Measurements from ENCODE around the gene ASXL1.

DNA sequence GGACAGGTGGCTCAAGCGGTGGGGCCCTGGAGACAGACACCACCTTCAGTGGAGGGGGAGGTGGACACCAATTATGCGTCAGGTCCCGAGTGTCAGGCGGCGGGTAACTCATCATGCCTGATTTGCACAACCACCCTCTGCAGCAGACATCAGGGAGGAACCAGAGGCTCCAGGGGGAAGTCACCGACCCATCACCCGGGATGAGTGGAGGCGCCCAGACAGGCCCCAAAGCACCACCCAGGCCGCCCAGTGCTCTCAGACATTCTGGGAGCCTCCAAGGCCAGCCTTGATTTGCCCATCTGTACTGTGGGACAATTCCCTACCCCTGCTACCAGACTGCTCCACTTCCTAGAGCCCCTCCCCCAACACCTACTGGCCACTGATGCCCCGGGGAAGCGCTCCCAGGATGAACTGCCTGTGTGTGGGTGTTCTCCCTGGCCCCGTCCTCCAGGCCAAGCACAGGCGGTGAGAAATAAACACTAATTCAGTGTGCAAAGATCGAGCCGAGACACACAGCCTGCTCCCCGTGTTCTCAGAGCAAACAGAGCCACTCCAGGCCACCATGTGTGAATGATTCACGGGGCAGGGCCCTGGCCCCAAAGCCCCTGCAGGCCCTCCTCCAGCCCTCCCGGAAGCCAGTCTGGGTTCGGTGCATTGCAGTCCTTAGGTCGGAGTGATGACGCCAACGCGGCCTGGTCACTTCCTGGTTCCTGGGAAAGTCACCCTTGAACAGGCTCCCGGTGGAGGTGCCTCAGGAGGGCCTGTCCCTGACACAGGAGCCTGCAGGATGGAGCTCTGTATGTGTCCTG lies 107.2 kb downstream of the ASXL1 start:
- TF ChIP-seq TAF1 (IDR thresholded peaks at IDR 0.05; ENCODE audit: borderline replicate concordance, low read depth, low read length), result no peak
- TF ChIP-seq POLR2A (IDR thresholded peaks at IDR 0.05; ENCODE audit: low read depth, low read length), result no peak
- no peak for TF ChIP-seq POLR2AphosphoS5 (IDR thresholded peaks at IDR 0.05; ENCODE audit: low read depth, low read length)
